SK-N-MC (cell line): Measurements from ENCODE around the gene CREM.

Experiments
- EZH2 ChIP-seq: fragments of 200-600 bp; sonication (generic); IDR thresholded peaks from one replicate; pipeline ENCODE4 v1.6.1; 2017; ENCODE audit warnings: antibody characterized with exemption
- POLR2AphosphoS5 ChIP-seq: IDR thresholded peaks from 2 replicates; pipeline ENCODE4 v1.6.1; 2012; ENCODE audit warnings: mild to moderate bottlenecking, low read depth, low read length, borderline replicate concordance

DNA sequence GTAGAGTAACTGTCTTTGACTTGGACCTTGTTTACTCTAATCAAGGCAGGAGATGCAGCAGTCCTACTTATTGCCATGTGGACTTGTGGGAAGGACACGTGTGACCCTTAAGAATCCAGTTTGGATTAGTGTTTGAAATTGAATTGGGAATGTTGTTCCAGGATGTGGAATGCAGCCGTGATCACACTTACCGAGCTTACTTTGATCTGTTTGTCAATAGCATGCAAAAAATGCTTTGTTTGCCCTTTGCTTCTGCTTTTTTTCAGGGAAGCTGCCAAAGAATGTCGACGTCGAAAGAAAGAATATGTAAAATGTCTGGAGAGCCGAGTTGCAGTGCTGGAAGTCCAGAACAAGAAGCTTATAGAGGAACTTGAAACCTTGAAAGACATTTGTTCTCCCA is 84.7 kb downstream of the CREM start:
- TF ChIP-seq EZH2 (no peak), POLR2AphosphoS5 (no peak)
